HG03521 (cell line): Measurements from ENCODE around the gene TCP10L.
A peak's percentile ranks its signal among the peaks of the same experiment; 100 is the strongest.
"Not testable (repeated sequence)": the region's sequence is repeated elsewhere in the genome, so short reads cannot be mapped to it uniquely, and the experiment has no call there.

Source experiments
- ATAC-seq: cut with Tn5 transposase; IDR thresholded peaks from one replicate; pipeline ENCODE4 v1.9.1; 2021; ENCODE audit warnings: mild to moderate bottlenecking, moderate library complexity; ENCODE audit not compliant: unreplicated experiment

The TCP10L gene

GRCh38 chr21:32587651-32588050 lies 2.3 kb upstream of the TCP10L start:
- ATAC-seq: no peak

- no peak for ATAC-seq
These were observed 1.8 kb upstream of the TCP10L start for GRCh38 chr21:32587120-32587519.

- no peak for ATAC-seq
These were observed 647 bp upstream of the TCP10L start for GRCh38 chr21:32585970-32586369.

- ATAC-seq: no peak
These were observed 851 bp downstream of the TCP10L start for GRCh38 chr21:32584472-32584871.

- no peak for ATAC-seq
These were observed 3.6 kb downstream of the TCP10L start for GRCh38 chr21:32581732-32582131.

GRCh38 chr21:32580949-32581348 lies 4.4 kb downstream of the TCP10L start:
- ATAC-seq: no peak

GRCh38 chr21:32578107-32578691 lies 7.1 kb downstream of the TCP10L start:
- no peak for ATAC-seq

- no peak for ATAC-seq
These were observed 9.3 kb downstream of the TCP10L start for GRCh38 chr21:32576011-32576410.

GRCh38 chr21:32574946-32575925 lies 10.1 kb downstream of the TCP10L start:
- no peak for ATAC-seq

- no peak for ATAC-seq
These were observed 12.5 kb downstream of the TCP10L start for GRCh38 chr21:32572574-32573420.

- no peak for ATAC-seq
These were observed 14.9 kb downstream of the TCP10L start for GRCh38 chr21:32570456-32570855.

GRCh38 chr21:32569261-32570230 lies 15.8 kb downstream of the TCP10L start:
- peak; percentile 80 for ATAC-seq

- no peak for ATAC-seq
These were observed 17.7 kb downstream of the TCP10L start for GRCh38 chr21:32567626-32568025.

GRCh38 chr21:32566741-32567389 lies 18.5 kb downstream of the TCP10L start:
- no peak for ATAC-seq

GRCh38 chr21:32565856-32566465 lies 19.4 kb downstream of the TCP10L start:
- ATAC-seq: no peak

GRCh38 chr21:32562915-32563314 lies 22.4 kb downstream of the TCP10L start:
- ATAC-seq: no peak

- no peak for ATAC-seq
These were observed 22.9 kb downstream of the TCP10L start for GRCh38 chr21:32562426-32562825.

GRCh38 chr21:32561476-32561875 lies 23.8 kb downstream of the TCP10L start:
- ATAC-seq: not testable (repeated sequence)

GRCh38 chr21:32560896-32561295 lies 24.4 kb downstream of the TCP10L start:
- no peak for ATAC-seq
